Loucy (cell line): Measurements from ENCODE around the gene SMARCAL1.

Source experiments
- H2AFZ ChIP-seq: fragments of 200-600 bp; sonication (generic); 2 replicates; pipeline ENCODE4 v1.6.0; 2016; ENCODE audit warnings: antibody characterized with exemption, mild to moderate bottlenecking, low read length, moderate library complexity
- H3F3A ChIP-seq: fragments of 200-600 bp; 2 replicates; pipeline ENCODE4 v1.6.0; 2016; ENCODE audit warnings: antibody characterized with exemption, low read depth, mild to moderate bottlenecking
- H3K27me3 ChIP-seq: fragments of 200-600 bp; sonication (generic); 2 replicates; pipeline ENCODE4 v1.6.1; 2014; ENCODE audit warnings: low read length, mild to moderate bottlenecking; ENCODE audit not compliant: insufficient read depth, poor library complexity, severe bottlenecking
- H3K36me3 ChIP-seq: fragments of 200-600 bp; sonication (generic); 2 replicates; pipeline ENCODE4 v1.6.1; 2016; ENCODE audit warnings: low read length; ENCODE audit not compliant: insufficient read depth
- H3K4me1 ChIP-seq: fragments of 200-600 bp; sonication (generic); 2 replicates; pipeline ENCODE4 v1.5.1; 2014; ENCODE audit warnings: low read length, mild to moderate bottlenecking; ENCODE audit not compliant: insufficient read depth, poor library complexity, severe bottlenecking
- H3K4me2 ChIP-seq: fragments of 200-600 bp; sonication (generic); 2 replicates; pipeline ENCODE4 v1.6.0; 2014; ENCODE audit warnings: antibody characterized with exemption, low read length, low read depth, mild to moderate bottlenecking; ENCODE audit not compliant: poor library complexity, severe bottlenecking
- H3K4me3 ChIP-seq: fragments of 200-600 bp; sonication (generic); 2 replicates; pipeline ENCODE4 v1.5.1; 2014; ENCODE audit warnings: low read length, mild to moderate bottlenecking, mixed read lengths; ENCODE audit not compliant: poor library complexity, severe bottlenecking
- H3K79me2 ChIP-seq: fragments of 200-600 bp; sonication (generic); 2 replicates; pipeline ENCODE4 v1.6.1; 2014; ENCODE audit warnings: low read length; ENCODE audit not compliant: insufficient read depth
- H3K9ac ChIP-seq: fragments of 200-600 bp; sonication (generic); 2 replicates; pipeline ENCODE4 v1.6.0; 2014; ENCODE audit warnings: mild to moderate bottlenecking, low read depth, low read length, moderate library complexity; ENCODE audit not compliant: poor library complexity, severe bottlenecking
- H3K9me2 ChIP-seq: fragments of 200-600 bp; sonication (generic); replicated peaks from 2 replicates; pipeline ENCODE4 v1.6.1; 2016; ENCODE audit warnings: low read depth, low read length, mixed read lengths
- H3K9me3 ChIP-seq: fragments of 200-600 bp; sonication (generic); 2 replicates; pipeline ENCODE4 v1.6.1; 2014; ENCODE audit warnings: mild to moderate bottlenecking, antibody characterized with exemption, low read length, low read depth; ENCODE audit not compliant: insufficient read depth
- H4K20me1 ChIP-seq: fragments of 200-600 bp; sonication (generic); 2 replicates; pipeline ENCODE4 v1.6.0; 2014; ENCODE audit warnings: antibody characterized with exemption, low read length, mild to moderate bottlenecking; ENCODE audit not compliant: insufficient read depth, poor library complexity, severe bottlenecking
- CTCF ChIP-seq: fragments of 200-600 bp; sonication (generic); conservative IDR thresholded peaks from 2 replicates; pipeline ENCODE4 v1.5.1; 2014; ENCODE audit warnings: mild to moderate bottlenecking, antibody characterized with exemption, low read length
- EZH2phosphoT487 ChIP-seq: fragments of 200-600 bp; IDR thresholded peaks from 2 replicates; pipeline ENCODE4 v1.6.1; 2018; ENCODE audit warnings: antibody characterized with exemption, mild to moderate bottlenecking, moderate library complexity, borderline replicate concordance

Gene SMARCAL1

GRCh38 chr2:216520112-216520511, 107.8 kb downstream of the SMARCAL1 start:
- no peak overlapping the region for H3K4me2 ChIP-seq
- H4K20me1 ChIP-seq, result no peaks in the 10 kb centered on the region
- H3F3A ChIP-seq, result no peaks in the 10 kb centered on the region
- H2AFZ ChIP-seq, result no peak overlapping the region
- no peak for TF ChIP-seq CTCF
- TF ChIP-seq EZH2phosphoT487, result no peak
- no peaks in the 10 kb centered on the region for H3K9me3 ChIP-seq
- no peaks in the 10 kb centered on the region for H3K27me3 ChIP-seq
- H3K4me1 ChIP-seq, result no peaks in the 10 kb centered on the region
- H3K79me2 ChIP-seq, result no peaks in the 10 kb centered on the region
- H3K9ac ChIP-seq, result no peak overlapping the region
- no peaks in the 10 kb centered on the region for H3K36me3 ChIP-seq
- no peak overlapping the region for H3K4me3 ChIP-seq
- no peaks in the 10 kb centered on the region for H3K9me2 ChIP-seq

DNA sequence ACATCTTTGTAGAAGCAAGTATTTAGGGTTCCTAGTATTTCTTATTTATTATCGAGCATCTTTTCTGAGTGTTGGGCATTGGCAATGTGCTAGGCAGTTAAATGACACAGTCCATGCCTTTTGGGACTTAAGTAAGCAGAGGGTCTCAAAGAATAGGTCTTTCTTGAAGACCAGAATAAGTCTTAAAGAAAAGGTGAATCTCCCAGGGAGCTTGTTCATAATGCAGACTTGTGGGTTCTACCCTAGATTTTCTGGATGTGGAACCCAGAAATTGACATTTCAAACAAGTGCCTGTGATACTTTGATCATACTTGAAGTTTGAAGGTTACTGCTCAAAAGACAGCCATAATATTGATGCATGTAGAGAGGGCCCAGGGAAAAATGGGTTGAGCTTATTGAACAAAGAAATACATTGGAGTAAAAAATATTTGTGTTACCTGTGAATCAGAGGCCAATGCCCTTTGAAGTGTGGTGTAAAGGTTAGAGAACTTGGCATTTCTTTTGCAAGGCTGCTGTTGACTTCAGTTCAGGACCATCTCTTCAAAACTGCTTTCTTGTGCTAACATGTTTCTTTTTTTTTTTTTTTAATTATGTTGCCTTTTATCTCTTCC, 110.7 kb downstream of the SMARCAL1 start:
- Histone ChIP-seq H3K9me3 (no peaks in the 10 kb centered on the region), H3K4me1 (no peaks in the 10 kb centered on the region), H3K4me2 (no peak overlapping the region), H3K79me2 (no peaks in the 10 kb centered on the region), H3K36me3 (no peaks in the 10 kb centered on the region), H3K4me3 (no peak overlapping the region), H3K9me2 (no peaks in the 10 kb centered on the region), H3F3A (no peaks in the 10 kb centered on the region), H4K20me1 (no peaks in the 10 kb centered on the region), H2AFZ (no peak overlapping the region), H3K9ac (no peak overlapping the region), H3K27me3 (no peaks in the 10 kb centered on the region)
- TF ChIP-seq CTCF, result no peak
- no peak for TF ChIP-seq EZH2phosphoT487

DNA sequence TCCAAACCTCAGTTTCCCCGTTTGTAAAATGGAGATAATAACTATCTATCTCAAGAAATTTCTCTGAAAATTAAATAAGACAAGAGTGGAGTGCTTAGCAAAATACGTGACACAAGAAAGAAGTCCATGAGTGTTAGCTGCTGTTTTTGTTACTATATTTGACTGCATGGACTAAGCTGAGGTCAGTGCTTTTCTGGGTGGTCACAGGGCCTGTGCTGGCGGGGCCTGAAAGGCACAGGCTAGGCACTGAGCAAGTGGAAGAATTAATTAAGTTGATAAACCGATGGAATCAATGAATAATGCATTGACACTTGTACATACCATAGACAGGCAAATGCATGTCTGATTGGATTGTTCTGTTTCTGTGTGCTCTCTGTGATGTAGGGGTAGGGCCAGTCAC, 113.7 kb downstream of the SMARCAL1 start:
- TF ChIP-seq CTCF, result no peak
- Histone ChIP-seq H3F3A (no peaks in the 10 kb centered on the region), H3K4me3 (no peak overlapping the region), H3K9me3 (no peaks in the 10 kb centered on the region), H3K4me1 (no peaks in the 10 kb centered on the region), H3K4me2 (no peak overlapping the region), H3K9me2 (no peaks in the 10 kb centered on the region), H3K27me3 (no peaks in the 10 kb centered on the region), H3K36me3 (no peaks in the 10 kb centered on the region), H3K9ac (no peak overlapping the region), H3K79me2 (no peaks in the 10 kb centered on the region), H2AFZ (no peak overlapping the region), H4K20me1 (no peaks in the 10 kb centered on the region)
